NT2/D1 (cell line): ENCODE measurements around the gene UBXN10.
"Not testable (repeated sequence)": the region's sequence is repeated elsewhere in the genome, so short reads cannot be mapped to it uniquely, and the experiment has no call there.

Experiments
- DNase-seq: peaks from one replicate; pipeline ENCODE4 v3.0.0-alpha.2; 2011; ENCODE audit warnings: low read depth, low spot score
- H3K27me3 ChIP-seq: 2 replicates; pipeline ENCODE4 v1.6.0; 2011; ENCODE audit warnings: mild to moderate bottlenecking; ENCODE audit not compliant: insufficient read length, insufficient read depth
- H3K36me3 ChIP-seq: 2 replicates; pipeline ENCODE4 v1.6.1; 2011; ENCODE audit warnings: mild to moderate bottlenecking, low read length, mixed read lengths; ENCODE audit not compliant: insufficient read depth, insufficient read length
- H3K4me1 ChIP-seq: 2 replicates; pipeline ENCODE4 v1.5.1; 2011; ENCODE audit not compliant: insufficient read depth, insufficient read length
- H3K4me3 ChIP-seq: 2 replicates; pipeline ENCODE4 v1.5.1; 2011; ENCODE audit warnings: low read depth; ENCODE audit not compliant: insufficient read length
- H3K9ac ChIP-seq: 2 replicates; pipeline ENCODE4 v1.6.0; 2011; ENCODE audit warnings: low read depth; ENCODE audit not compliant: insufficient read length
- H3K9me3 ChIP-seq: 2 replicates; pipeline ENCODE4 v1.5.1; 2011; ENCODE audit warnings: mild to moderate bottlenecking, low read length; ENCODE audit not compliant: insufficient read depth
- SUZ12 ChIP-seq: IDR thresholded peaks from 2 replicates; pipeline ENCODE4 v1.6.1; 2011; ENCODE audit not compliant: insufficient read length, insufficient read depth; ENCODE audit errors: extremely low read depth
- YY1 ChIP-seq: IDR thresholded peaks from 2 replicates; pipeline ENCODE4 v1.6.1; 2011; ENCODE audit not compliant: insufficient read length, insufficient read depth
- ZNF274 ChIP-seq: IDR thresholded peaks from 2 replicates; pipeline ENCODE4 v1.6.1; 2011; ENCODE audit warnings: mild to moderate bottlenecking, low read depth, low read length

Gene UBXN10

DNA sequence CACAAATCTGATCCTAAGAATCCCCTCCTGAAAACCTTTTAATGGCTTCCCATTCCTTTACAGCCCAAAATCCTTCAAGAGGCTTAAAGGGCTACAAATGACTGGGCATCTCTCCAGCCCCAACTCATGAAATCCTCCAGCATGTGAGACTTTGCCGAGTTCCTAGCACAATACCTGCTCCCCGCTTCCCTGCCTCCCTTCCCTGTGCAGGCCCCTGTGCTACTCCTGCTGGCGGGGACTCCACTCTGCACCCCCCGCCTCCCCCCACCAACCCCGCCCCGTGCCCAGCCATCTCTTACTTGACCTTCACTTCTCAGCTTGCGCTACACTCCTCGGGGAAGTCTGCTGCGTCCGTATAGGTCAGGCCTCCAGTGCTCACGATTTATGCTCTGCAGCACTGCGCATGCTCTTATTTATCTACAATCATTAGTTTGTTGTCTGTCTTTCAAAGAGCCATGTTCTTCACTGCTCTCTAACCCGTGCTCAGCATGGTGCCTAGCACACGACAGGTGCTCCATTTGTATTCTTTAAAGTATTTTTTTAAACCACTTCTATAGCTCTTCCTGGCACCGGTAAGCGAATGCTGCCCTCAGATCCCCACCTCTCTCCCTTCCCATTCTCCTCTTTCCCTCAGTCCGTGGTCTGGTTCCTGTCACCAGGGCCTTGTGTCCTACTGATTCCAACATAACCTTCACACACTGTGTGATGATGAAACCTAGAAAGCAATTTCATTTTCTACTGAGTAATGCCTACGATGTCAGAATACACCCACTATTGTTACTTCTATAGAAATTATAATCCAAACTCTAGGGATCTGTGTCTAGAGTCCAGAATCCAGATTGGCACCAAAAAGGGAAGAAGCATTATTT is 37.9 kb downstream of the UBXN10 start:
- H3K27me3 ChIP-seq, result no peaks in the 10 kb centered on the region
- TF ChIP-seq SUZ12 (no peak), ZNF274 (no peak)
- no peak overlapping the region for H3K4me3 ChIP-seq
- no peaks in the 10 kb centered on the region for H3K4me1 ChIP-seq
- no peak for DNase-seq
- H3K36me3 ChIP-seq, result no peaks in the 10 kb centered on the region
- no peaks in the 10 kb centered on the region for H3K9me3 ChIP-seq
- H3K9ac ChIP-seq, result no peak overlapping the region

DNA sequence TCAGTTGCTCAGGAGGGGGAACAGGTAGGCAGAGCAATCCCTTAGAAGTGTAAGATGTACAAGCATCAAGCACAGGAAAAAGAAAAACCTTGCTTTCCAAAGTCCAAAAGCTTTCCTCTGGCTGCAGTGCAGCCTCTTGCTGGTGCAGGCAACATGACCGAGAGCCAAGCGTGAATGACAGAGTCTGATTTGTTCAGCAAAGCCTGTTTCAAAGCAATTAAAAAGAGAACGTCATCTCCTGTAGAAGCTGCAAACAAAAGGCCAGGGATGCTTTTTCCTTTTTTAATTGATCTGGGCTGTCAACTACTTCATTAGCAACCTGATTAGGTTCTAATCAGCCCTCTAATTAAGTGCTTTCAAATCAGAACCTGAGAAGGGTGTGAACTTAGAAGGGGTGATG is 38.6 kb downstream of the UBXN10 start:
- H3K9me3 ChIP-seq, result no peaks in the 10 kb centered on the region
- H3K4me3 ChIP-seq, result no peak overlapping the region
- H3K4me1 ChIP-seq, result no peaks in the 10 kb centered on the region
- TF ChIP-seq YY1 (no peak), ZNF274 (no peak), SUZ12 (no peak)
- no peak overlapping the region for H3K9ac ChIP-seq
- H3K27me3 ChIP-seq, result no peaks in the 10 kb centered on the region
- no peak for DNase-seq
- no peaks in the 10 kb centered on the region for H3K36me3 ChIP-seq

DNA sequence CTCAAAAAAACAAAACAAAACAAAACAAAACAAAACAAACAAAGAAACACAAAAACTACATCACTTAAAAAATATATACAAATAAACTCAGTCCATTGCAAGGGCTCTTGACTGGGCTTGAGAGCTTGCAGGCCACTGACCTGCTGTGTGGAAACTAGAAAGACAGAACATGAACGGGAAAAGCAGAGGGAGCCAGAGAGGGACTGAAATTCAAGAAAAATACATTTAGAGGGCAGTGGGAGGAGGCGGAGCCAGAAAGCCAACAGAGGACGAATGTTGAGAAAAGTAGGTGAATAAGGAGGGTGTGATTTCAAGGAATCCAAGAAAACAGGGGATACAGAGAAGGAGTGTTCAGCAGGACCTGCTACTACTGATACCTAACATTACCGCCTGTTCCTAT is 41.8 kb downstream of the UBXN10 start:
- no peak overlapping the region for H3K4me3 ChIP-seq
- H3K4me1 ChIP-seq, result no peaks in the 10 kb centered on the region
- H3K9me3 ChIP-seq, result no peaks in the 10 kb centered on the region
- H3K9ac ChIP-seq, result no peak overlapping the region
- no peaks in the 10 kb centered on the region for H3K27me3 ChIP-seq
- no peak for DNase-seq
- H3K36me3 ChIP-seq, result no peaks in the 10 kb centered on the region
- no peak for TF ChIP-seq SUZ12
- no peak for TF ChIP-seq YY1
- no peak for TF ChIP-seq ZNF274

DNA sequence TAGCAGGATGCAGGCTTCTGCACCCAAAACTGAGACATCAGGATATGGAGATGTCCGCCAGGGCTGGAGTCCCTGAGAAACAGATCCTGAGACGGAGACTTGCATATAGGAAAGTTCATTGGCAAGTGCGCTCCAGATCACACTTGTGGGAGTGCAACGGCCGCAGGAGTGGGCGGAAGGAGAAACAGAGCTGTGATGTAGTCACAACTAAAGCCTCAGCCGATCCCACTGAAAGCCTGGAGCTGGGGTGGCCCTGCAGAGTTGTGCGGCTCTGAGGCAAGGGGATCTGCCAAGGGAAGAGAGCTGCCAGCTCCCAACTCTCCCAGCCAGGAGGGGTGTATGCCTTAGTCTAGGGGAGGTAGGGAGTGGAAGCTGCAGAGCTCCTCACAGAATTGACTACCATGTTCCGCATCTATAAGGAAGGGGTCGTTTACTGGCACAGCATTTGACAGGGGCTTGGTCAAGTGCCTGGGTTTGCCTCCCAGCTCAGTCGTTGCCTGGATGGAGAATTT is 42.5 kb downstream of the UBXN10 start:
- H3K27me3 ChIP-seq, result no peaks in the 10 kb centered on the region
- no peaks in the 10 kb centered on the region for H3K4me1 ChIP-seq
- no peak overlapping the region for H3K9ac ChIP-seq
- no peak overlapping the region for H3K4me3 ChIP-seq
- H3K36me3 ChIP-seq, result no peaks in the 10 kb centered on the region
- TF ChIP-seq YY1, result no peak
- no peak for TF ChIP-seq SUZ12
- no peak for TF ChIP-seq ZNF274
- no peaks in the 10 kb centered on the region for H3K9me3 ChIP-seq
- DNase-seq, result no peak

DNA sequence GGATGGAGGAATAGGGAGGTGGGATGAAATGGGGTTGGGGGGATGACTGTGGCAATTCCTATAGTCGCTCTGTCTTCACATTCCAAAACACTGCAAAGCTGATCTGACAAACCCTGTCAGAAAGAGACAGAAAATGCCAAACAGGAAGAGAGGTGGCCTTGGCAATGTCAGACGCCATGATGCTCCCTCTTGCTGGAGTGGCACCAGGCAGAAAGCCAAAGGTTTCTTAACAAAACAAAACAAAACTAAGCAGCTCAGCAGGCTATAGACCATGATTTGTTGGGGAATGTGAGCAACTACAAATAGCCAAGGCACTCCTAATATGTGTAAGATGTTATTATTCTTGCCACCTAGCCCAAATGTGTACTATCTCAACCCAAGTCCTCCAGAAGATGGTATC is 43.3 kb downstream of the UBXN10 start:
- no peaks in the 10 kb centered on the region for H3K27me3 ChIP-seq
- no peak for DNase-seq

DNA sequence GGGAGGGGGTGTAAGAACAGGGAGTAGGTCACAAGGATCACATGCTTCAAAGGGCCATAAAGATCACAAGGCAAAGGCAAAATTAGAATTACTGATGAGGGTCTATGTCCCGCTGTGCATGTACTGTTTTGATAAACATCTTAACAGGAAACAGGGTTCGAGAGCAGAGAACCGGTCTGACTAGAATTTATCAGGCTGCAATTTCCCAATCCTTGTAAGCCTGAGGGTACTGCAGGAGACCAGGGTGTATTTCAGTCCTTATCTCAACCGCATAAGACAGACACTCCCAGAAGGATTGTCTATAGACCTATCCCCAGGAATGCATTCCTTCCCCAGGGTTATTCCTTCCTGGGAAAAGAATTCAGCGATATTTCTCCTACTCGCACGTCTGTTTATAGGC is 46.7 kb downstream of the UBXN10 start:
- not testable (repeated sequence) for DNase-seq, H3K4me3 ChIP-seq, H3K36me3 ChIP-seq, H3K9ac ChIP-seq, H3K27me3 ChIP-seq, H3K9me3 ChIP-seq, H3K4me1 ChIP-seq

More for the DNA sequence above, 43.3 kb downstream of the UBXN10 start:
- Histone ChIP-seq H3K4me1 (no peaks in the 10 kb centered on the region), H3K9me3 (no peaks in the 10 kb centered on the region), H3K4me3 (no peak overlapping the region), H3K9ac (no peak overlapping the region), H3K36me3 (no peaks in the 10 kb centered on the region)
- TF ChIP-seq YY1 (no peak), SUZ12 (no peak), ZNF274 (no peak)

DNA sequence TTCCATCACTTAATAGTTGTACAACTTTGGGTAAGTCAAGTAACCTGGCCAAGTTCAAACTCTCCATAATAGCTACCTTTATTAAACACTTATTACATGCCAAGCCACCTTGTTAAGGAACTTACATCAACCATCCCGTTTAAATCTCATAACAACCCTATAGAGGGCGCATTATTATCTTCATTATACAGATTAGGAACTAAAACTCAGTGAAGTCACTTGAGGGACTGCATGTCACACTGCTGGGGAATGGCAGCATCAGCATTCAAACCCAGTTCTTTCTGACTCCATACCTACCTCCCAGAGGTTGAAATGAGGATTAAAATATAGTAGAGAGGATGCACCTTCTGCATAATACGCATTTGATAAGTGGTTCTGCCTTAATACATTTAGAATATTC is 47.5 kb downstream of the UBXN10 start:
- no peak for TF ChIP-seq ZNF274
- no peak for TF ChIP-seq YY1
- no peak for TF ChIP-seq SUZ12
- H3K4me3 ChIP-seq, result no peak overlapping the region
- H3K27me3 ChIP-seq, result no peaks in the 10 kb centered on the region
- H3K9ac ChIP-seq, result no peak overlapping the region
- H3K4me1 ChIP-seq, result no peaks in the 10 kb centered on the region
- H3K9me3 ChIP-seq, result no peaks in the 10 kb centered on the region
- H3K36me3 ChIP-seq, result no peaks in the 10 kb centered on the region
- no peak for DNase-seq

DNA sequence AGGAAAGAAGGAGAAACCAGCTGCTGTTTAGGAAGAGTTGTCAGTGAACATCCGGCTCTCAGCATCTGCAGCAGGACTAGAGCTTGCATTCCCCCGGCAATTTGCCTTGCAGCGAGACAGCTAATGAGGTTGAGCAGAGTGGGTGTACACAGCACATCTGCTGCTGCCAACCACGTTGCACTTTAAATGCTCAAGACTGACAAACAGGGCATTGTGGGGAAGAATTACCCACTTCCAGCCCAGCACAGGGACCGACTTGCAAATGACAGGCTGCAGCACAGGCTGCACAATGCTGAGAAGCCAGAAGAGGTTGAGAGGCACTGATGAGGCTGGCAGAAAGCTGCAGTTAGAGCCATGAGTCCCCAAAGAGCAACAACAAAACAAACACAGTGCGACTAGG is 48.0 kb downstream of the UBXN10 start:
- Histone ChIP-seq H3K9me3 (no peaks in the 10 kb centered on the region), H3K4me1 (no peaks in the 10 kb centered on the region), H3K4me3 (no peak overlapping the region), H3K36me3 (no peaks in the 10 kb centered on the region), H3K9ac (no peak overlapping the region), H3K27me3 (no peaks in the 10 kb centered on the region)
- no peak for TF ChIP-seq SUZ12
- no peak for TF ChIP-seq YY1
- no peak for TF ChIP-seq ZNF274
- DNase-seq, result no peak
